ENCODE measurements around the gene LPP. TPM values are rescaled to one million over a fixed set of nuclear protein-coding genes. Genes with fewer than 3 reads are reported as not detected.

Gene LPP
- total and polyA plus RNA-seq, 2 donors (not counting 1 experiment from before 2014, with no cell fraction given), result 7.6 to 81.7 TPM

- no peak for ATAC-seq (ENCODE audit: low read depth)
- CTCF ChIA-PET, result no interaction called here
Observed at GRCh38 chr3:188876370-188876769, 722.4 kb downstream of the LPP start.

GRCh38 chr3:188877381-188877780 lies 723.4 kb downstream of the LPP start:
- Histone ChIP-seq H3K27ac (ENCODE audit: low read length in 2 of 2) (no peak overlapping the region), H3K4me2 (replicated peaks; ENCODE audit: low read depth, low read length, poor library complexity, severe bottlenecking) (no peak overlapping the region), H3K9ac (ENCODE audit: low read length) (no peak overlapping the region), H2AFZ (ENCODE audit: insufficient read depth, low read depth, low read length, poor library complexity, severe bottlenecking) (no peak overlapping the region), H4K20me1 (ENCODE audit: control insufficient read depth, insufficient read depth, low read length, poor library complexity, severe bottlenecking) (no peaks in the 10 kb centered on the region), H3K9me3 (ENCODE audit: control extremely low read depth in 1 of 3, control insufficient read depth in 2 of 3, insufficient read depth in 1 of 3, low read length in 2 of 3) (no peaks in the 10 kb centered on the region), H3K27me3 (replicated peaks in 1 of 4; ENCODE audit: control extremely low read depth in 1 of 4, control insufficient read depth in 3 of 4, insufficient read depth in 4 of 4, low read length in 3 of 4) (no peaks in the 10 kb centered on the region), H3K4me1 (ENCODE audit: control insufficient read depth in 2 of 2, insufficient read depth in 2 of 2, low read length in 2 of 2) (no peaks in the 10 kb centered on the region), H3K36me3 (replicated peaks in 1 of 2; ENCODE audit: control extremely low read depth in 1 of 2, control insufficient read depth in 1 of 2, extremely low read depth in 1 of 2, insufficient read depth in 2 of 2, low read length in 1 of 2) (peaks cover 3 to 34% of the 10 kb centered on the region in 2 experiments), H3K4me3 (ENCODE audit: control extremely low read depth in 1 of 5, extremely low read depth in 1 of 5, insufficient read depth in 1 of 5, low read depth in 2 of 5, low read length in 4 of 5) (no peak overlapping the region), H3K79me2 (ENCODE audit: control insufficient read depth, insufficient read depth, low read length) (no peaks in the 10 kb centered on the region)
- Mint-ChIP-seq H3K4me1 (no peaks in the 10 kb centered on the region), H3K4me3 (no peak overlapping the region), H3K9me3 (ENCODE audit: insufficient read depth) (no peaks in the 10 kb centered on the region), H3K27ac (no peak overlapping the region), H3K27me3 (no peaks in the 10 kb centered on the region)
- intact Hi-C loops (cut with micrococcal nuclease), result no loop called here
- TF ChIP-seq CTCF (IDR thresholded peaks at IDR 0.05) (no peak), EZH2 (IDR thresholded peaks at IDR 0.05; ENCODE audit: borderline replicate concordance, insufficient read depth, low read depth, low read length, poor library complexity, severe bottlenecking) (no peak)
- POLR2A ChIA-PET, result no interaction called here
- DNase-seq (no peak), ATAC-seq (ENCODE audit: low read depth) (no peak)
- CTCF ChIA-PET, result no interaction called here
- WGBS (ENCODE audit: insufficient coverage), result 71% methylated on average over 1 of the region's 3 CpGs

More at GRCh38 chr3:188876370-188876769, 722.4 kb downstream of the LPP start:
- Histone ChIP-seq H2AFZ (ENCODE audit: insufficient read depth, low read depth, low read length, poor library complexity, severe bottlenecking) (no peak overlapping the region), H3K36me3 (replicated peaks in 1 of 2; ENCODE audit: control extremely low read depth in 1 of 2, control insufficient read depth in 1 of 2, extremely low read depth in 1 of 2, insufficient read depth in 2 of 2, low read length in 1 of 2) (peaks cover 3 to 34% of the 10 kb centered on the region in 2 experiments), H3K27me3 (replicated peaks in 1 of 4; ENCODE audit: control extremely low read depth in 1 of 4, control insufficient read depth in 3 of 4, insufficient read depth in 4 of 4, low read length in 3 of 4) (no peaks in the 10 kb centered on the region), H3K4me1 (ENCODE audit: control insufficient read depth in 2 of 2, insufficient read depth in 2 of 2, low read length in 2 of 2) (no peaks in the 10 kb centered on the region), H3K9me3 (ENCODE audit: control extremely low read depth in 1 of 3, control insufficient read depth in 2 of 3, insufficient read depth in 1 of 3, low read length in 2 of 3) (no peaks in the 10 kb centered on the region), H3K4me2 (replicated peaks; ENCODE audit: low read depth, low read length, poor library complexity, severe bottlenecking) (no peak overlapping the region), H3K27ac (ENCODE audit: low read length in 2 of 2) (no peak overlapping the region), H4K20me1 (ENCODE audit: control insufficient read depth, insufficient read depth, low read length, poor library complexity, severe bottlenecking) (no peaks in the 10 kb centered on the region), H3K4me3 (ENCODE audit: control extremely low read depth in 1 of 5, extremely low read depth in 1 of 5, insufficient read depth in 1 of 5, low read depth in 2 of 5, low read length in 4 of 5) (no peak overlapping the region), H3K9ac (ENCODE audit: low read length) (no peak overlapping the region), H3K79me2 (ENCODE audit: control insufficient read depth, insufficient read depth, low read length) (no peaks in the 10 kb centered on the region)
- DNase-seq, result no peak
- no peaks in the 10 kb centered on the region for H3K9me3 Mint-ChIP-seq (ENCODE audit: insufficient read depth)
- intact Hi-C loops (cut with micrococcal nuclease), result no loop called here
- no peak for TF ChIP-seq EZH2 (IDR thresholded peaks at IDR 0.05; ENCODE audit: borderline replicate concordance, insufficient read depth, low read depth, low read length, poor library complexity, severe bottlenecking)
- TF ChIP-seq CTCF (IDR thresholded peaks at IDR 0.05), result no peak
- H3K27me3 Mint-ChIP-seq, result no peaks in the 10 kb centered on the region
- no peak overlapping the region for H3K27ac Mint-ChIP-seq
- no peak overlapping the region for H3K4me3 Mint-ChIP-seq
- POLR2A ChIA-PET, result no interaction called here
- H3K4me1 Mint-ChIP-seq, result no peaks in the 10 kb centered on the region
- no CpG with 5 or more reads among the region's 3 CpGs for WGBS (ENCODE audit: insufficient coverage)
